Endometrium (tissue), 2 donors: ENCODE measurements around the gene RAB3IL1.

Source experiments
- FAIRE-seq: peaks from 2 replicates; lab custom pipeline; 2012; peaks lifted over from hg19 to GRCh38; lab: Jason Lieb, UNC
- donor health status: control.
- donor health status: control.

RAB3IL1 gene

DNA sequence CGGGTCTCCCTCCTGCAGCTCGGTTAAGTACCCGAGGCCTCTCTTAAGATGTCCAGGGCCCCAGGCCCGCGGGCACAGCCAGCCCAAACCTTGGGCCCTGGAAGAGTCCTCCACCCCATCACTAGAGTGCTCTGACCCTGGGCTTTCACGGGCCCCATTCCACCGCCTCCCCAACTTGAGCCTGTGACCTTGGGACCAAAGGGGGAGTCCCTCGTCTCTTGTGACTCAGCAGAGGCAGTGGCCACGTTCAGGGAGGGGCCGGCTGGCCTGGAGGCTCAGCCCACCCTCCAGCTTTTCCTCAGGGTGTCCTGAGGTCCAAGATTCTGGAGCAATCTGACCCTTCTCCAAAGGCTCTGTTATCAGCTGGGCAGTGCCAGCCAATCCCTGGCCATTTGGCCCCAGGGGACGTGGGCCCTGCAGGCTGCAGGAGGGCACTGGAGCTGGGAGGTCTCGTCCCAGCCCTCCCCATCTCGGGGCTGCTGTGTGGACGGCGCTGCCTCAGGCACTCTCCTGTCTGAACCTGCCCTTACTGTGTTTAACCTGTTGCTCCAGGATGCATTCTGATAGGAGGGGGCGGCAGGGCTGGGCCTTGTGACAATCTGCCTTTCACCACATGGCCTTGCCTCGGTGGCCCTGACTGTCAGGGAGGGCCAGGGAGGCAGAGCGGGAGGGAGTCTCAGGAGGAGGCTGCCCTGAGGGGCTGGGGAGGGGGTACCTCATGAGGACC is 51.0 kb downstream of the RAB3IL1 start:
- FAIRE-seq, result no peak

- FAIRE-seq, result no peak
Measured at GRCh38 chr11:61864814-61865775, 52.3 kb downstream of the RAB3IL1 start.

DNA sequence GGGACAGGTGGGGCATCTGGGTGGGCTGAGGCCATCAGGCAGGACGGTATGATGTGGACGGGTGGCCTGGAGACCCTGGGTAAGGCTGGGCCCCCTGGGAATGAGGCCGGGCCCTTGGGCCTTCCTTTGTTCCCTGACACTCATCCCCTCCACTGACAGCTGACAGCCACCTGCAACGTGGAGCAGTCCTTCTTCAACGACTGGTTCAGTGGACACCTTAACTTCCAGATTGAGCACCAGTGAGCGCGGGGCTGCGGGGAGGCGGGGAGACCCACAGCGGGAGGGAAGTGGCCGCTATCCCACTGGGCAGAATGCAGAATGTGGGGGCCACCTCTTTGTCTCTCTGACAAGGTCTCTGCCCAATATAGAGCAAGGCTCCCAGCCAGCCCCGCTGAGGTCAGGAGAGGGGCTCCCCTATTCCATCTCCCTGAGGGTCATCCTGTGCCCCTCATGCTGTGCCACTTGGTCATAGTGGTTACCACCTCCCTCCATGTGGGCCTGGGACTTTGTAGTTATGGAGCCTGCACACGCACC is 53.8 kb downstream of the RAB3IL1 start:
- FAIRE-seq, result no peak

DNA sequence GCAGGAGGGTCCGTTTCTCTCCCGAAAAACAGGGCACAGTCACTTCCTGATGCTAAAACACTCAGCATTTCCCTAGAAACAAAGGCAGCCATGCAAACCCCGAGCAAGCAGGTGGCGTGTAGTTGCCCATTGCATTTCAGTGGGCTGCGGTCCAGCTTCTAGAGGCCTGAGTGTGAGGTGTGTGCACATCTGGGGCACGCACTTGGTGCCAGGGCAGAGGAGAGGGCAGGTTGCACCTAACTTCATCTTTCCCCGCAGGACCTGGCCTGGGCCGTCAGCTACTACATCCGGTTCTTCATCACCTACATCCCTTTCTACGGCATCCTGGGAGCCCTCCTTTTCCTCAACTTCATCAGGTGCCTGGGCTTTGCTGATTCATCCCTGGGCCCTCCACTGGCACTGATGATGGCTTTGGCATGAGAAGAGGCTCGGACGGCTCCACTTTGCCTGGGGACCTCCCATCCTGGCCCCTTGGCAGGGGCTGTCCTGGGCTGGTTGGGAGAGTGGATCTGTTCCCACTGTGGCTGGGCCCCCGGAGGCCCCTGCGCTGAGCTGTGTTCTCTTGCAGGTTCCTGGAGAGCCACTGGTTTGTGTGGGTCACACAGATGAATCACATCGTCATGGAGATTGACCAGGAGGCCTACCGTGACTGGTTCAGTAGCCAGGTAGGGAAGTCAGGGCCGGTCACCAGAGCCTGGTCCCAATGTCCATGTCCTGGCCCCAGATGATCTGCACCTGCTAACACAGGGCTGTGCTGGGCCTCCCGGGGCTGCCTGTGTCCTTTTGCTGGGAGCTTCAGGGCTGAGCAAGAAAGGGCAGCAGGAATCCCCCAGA is 54.4 kb downstream of the RAB3IL1 start:
- FAIRE-seq, result no peak

DNA sequence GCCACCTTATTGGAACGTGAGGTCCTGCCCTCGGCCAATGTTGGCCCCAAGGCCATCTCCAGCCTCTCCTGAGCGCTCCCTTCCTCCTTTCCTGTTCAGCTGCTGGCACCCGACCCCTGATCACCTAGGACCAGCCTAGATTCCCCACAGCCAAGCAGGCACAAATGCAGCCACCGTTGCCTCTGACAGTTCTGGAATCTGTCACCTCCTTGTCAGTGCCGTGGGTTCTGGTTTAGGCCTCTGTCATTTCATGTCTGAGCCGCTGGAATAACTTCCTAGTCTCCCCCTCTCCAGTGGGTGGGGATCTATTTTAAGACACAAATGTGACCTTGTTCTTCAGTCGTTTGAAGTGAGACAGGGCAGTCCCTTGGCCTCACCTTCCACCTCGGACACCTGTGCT is 55.7 kb downstream of the RAB3IL1 start:
- FAIRE-seq, result no peak

- no peak for FAIRE-seq
Measured at GRCh38 chr11:61860054-61860903, 57.1 kb downstream of the RAB3IL1 start.

- FAIRE-seq, result no peak
Measured at GRCh38 chr11:61855939-61856680, 61.3 kb downstream of the RAB3IL1 start.

DNA sequence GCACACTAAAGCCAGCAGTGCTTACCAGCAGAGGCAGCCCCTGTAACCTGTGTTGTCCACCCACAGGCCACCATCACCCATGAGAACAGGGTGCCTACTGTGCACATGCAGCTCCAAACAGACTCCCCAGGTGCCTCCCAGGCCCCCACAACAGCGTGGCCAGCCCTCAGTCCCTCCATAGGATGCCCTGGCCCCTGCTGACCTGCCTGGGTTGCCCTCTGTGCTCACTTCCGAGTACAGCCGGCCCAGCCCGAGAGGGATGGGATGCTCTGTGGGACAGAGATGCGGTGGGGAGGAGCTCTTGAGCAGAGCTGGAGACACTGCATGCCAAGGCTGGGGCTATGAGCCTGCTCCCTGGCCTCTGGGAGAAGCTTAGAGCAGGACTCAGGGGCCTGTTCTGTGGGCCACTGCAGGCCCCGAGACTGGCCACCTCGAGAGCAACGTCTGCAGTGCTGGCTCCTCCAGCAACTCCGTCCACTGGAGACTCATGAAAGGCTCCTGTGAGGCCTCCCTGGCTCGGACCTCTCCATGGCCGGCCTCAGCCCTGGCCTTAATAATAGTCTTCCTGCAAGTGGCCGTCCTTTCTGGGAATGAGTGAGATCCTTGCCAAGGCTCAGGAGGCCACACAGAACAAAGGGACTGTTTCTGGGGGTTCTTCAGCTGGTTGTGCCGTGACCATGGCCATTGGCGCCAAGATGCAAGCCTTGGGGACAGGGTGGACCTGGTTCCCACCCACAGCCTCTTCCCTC is 62.2 kb downstream of the RAB3IL1 start:
- no peak for FAIRE-seq

GRCh38 chr11:61854206-61854895 is 63.0 kb downstream of the RAB3IL1 start:
- FAIRE-seq, result no peak

- FAIRE-seq, result no peak
Measured at GRCh38 chr11:61853698-61854169, 63.6 kb downstream of the RAB3IL1 start.

DNA sequence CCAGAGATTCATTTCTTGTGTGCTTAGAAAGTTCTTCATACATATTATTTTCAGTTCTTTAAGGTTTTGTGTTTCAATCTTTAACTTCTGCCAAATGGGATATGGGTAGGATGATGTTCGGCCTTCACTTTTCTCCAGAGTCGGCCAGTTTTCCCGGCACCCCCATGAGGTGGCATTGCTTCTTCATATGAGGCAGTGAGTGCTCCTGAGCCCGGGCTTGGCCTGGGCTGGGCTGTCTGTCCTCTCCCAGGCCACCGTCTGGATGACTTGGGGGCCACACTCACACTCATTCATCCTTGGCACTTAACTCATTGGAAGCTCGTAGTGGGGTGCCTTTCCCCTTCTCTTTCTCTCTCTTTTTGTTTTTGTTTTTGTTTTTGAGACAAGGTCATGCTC is 65.5 kb downstream of the RAB3IL1 start:
- no peak for FAIRE-seq

DNA sequence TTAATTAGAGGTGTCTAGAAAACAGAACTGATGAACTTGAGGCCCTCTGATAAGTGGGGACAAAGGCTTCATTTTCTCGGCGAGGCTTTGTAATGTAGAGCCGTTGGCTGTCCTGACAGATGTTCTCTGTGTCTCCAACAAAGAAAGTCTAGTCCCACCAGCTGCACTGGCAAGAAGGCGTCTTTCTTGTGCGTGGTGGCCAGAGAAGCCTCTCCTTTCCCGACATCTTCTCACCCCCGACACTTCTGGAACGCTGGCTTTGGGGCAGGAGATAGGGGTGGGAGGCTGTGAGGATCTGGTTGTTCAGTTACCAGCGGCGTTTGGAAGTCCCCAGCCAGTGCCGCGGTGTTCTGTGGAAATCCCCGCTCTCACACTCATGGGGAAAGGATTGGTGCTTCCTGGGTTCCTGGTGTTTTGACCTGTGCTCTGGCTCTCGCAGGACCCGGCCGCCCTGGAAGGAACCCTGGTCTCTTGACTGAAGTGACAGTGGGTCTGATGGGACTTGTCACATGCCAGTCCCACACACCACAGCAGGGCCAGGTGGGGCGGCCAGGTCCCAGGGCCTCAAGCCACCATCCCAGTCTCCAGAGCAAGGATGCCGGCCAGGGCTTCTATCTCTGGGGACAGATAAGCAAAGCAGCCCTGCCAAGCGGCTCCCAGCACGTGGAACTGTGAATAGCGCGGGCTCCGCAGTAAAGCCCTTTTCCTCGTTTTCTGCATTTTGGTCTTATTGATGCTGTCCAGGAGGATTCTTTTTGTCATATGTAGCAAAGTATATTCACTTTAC is 66.1 kb downstream of the RAB3IL1 start:
- no peak for FAIRE-seq

- FAIRE-seq, result no peak
Measured at GRCh38 chr11:61850687-61851086, 66.7 kb downstream of the RAB3IL1 start.

- FAIRE-seq, result no peak
Measured at GRCh38 chr11:61848631-61849030, 68.7 kb downstream of the RAB3IL1 start.

DNA sequence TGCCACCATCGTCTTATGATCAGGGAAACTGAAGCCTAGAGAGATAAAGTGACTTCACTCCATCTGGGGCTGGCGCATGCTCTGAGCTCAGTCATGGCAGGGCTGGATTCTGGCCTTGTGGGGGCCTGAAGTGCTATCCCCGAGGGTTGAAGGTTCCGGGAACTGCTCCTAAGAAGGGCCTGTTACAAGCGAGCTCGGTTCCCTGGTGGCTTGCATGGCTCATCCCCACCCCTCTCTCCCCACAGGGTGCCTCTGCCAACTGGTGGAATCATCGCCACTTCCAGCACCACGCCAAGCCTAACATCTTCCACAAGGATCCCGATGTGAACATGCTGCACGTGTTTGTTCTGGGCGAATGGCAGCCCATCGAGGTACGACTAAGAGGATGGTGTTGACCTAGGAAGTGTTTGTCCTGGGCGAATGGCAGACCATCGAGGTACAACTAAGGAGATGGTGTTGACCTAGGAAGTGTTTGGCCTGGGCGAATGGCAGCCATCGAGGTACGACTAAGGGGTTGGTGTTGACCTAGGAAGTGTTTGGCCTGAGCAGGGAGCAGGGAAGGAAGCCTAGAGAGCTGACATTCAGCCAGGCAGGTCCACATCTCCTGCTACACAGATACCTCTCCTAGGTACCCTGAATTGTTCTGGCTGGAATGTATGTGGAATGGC is 69.3 kb downstream of the RAB3IL1 start:
- FAIRE-seq, result no peak
